SHP77 (cell line): ENCODE data around the gene ID2.

ENCODE experiments used
- DNase-seq, 2 experiments: peaks; one replicate each; lab custom pipeline; 2025; lab: John Stamatoyannopoulos, UW

The ID2 gene

DNA sequence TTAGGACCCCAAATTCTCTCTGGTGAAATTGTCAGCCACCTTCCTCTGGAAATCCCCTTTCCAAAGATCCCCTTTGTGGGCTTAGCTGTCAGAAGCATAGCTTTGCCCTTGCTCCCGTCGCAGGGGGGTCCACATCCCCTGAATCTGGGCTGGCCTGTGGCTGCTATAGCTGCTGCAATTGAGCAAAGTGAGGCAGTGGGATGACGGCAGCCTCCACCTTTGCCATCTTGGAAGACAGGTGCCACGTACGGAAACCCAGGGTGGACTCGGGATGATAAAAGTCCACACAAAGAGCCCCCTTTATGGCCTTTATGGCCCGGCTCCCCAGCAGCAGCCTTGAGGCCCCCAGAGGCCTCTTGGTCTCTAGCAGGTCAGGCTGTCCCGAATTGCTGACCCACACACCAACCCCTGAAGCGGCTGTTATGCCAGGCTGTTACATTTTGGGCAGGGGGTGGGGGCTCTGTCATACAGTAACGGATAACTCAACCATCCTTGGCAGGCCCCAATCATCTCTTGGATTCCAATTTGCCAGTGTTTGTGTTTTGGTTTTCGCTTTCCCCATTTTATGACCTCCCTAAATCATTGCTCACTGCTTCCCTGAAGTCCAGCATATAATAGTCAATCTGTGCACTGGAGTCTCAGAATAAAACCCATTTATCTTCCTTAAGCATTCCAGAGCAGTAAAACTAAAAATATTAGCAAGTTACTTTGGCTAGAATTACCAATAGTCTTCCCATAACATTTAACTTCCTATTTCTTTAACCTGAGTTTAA lies 33.2 kb upstream of the ID2 start:
- DNase-seq = no peak

DNA sequence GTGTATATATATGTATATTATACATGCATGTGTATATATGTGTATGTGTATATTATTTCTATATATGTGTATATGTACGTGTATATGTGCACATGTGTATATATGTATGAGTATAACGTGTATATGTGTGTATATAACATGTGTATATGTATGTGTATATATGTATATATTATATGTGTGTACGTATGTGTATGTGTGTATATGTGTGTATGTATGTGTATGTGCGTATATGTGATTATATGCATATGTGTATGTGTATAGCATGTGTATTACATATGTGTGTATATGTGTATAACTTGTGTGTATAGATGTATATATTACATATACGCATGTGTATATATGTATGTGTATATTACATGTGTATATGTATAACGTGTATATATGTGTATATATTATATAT lies 32.1 kb upstream of the ID2 start:
- DNase-seq = no peak

DNA sequence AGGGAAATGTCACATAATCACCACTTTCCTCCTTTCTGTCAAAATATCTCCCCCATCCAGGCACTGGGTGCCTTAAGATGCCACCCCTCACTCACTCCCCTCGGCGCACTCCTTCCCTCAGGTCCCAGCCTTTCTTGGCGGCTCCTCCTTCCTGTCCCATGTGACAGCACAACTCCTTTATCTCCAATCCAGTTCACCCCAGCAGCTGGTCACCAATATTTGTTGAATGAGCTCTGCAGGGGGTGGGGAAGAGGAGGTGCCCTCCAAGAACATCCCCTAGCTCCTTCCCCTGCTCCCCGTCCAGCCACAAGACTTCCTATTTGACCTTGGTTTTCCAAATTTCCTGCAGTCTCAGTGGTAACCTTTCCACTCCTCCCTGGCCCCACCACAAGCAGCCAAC lies 31.6 kb upstream of the ID2 start:
- DNase-seq = no peak

DNA sequence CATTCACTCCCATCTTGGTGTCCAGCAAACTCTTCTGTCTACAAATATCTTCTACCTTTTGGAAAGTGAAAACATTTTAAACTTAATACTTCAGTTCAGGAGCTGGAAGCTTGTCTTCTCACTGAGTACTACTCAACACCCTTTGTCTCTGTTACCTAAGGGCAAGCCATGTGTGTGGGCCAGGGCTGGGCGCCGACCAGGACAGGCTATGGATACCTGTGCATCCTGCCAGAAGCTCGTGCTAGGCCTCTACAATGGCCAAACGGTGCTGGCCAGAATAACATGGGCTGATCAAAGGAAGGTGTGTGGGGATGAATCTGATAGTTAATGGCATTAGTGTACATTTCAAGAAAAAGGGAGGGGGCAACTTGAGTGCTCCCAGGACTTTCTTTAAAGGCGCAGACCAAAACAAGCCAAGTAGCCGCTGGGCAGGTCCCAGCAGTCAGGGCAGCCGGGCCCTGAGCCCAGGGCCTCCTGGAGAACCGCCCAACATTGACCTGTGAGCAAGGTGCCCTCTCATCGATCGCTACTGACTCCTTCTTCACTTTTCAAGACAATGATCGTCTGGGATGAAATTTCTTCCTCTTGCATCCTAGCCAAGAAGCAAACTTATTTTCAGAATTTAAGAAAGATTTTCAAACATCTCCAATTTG lies 29.0 kb upstream of the ID2 start:
- no peak for DNase-seq

DNA sequence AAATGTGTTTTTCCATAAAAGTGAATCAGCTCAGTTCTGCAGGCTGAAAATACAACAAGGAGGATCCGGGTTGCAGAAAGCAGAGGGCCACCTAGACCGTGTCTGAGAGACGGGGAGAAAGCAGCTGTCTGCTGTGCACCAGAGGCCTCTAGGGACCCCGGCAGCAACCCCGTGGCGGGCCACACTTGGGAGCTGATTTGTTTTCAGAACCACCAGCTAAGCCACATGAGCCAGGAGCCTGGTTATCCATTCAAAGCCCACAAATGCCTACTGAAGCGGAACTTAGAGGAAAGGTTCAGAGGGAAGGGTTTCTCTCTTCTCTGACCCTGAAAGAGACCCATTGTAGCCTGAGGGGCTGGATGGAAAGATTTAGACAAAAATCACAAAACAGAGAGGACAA lies 28.4 kb upstream of the ID2 start:
- DNase-seq = no peak

GRCh38 chr2:8654041-8654440 lies 27.8 kb upstream of the ID2 start:
- DNase-seq = no peak

DNA sequence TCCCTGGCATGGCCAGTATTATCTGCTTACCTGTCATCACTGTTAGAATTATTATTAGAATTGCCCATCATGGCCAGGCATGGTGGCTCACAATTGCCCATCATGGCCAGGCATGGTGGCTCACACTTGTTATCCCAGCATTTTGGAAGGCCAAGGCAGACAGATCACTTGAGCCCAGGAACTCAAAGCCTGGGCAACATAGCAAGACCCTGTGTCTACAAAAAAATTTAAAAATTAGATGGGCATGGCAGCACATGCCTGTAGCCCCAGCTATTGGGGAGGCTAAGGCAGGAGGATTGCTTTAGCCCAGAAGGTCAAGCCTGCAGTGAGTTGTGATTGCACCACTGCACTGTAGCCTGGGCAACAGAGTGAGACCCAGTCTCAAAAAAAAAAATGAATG lies 27.4 kb upstream of the ID2 start:
- no peak for DNase-seq

- peak; percentile 48 to 72 for DNase-seq
These were observed 25.7 kb upstream of the ID2 start for GRCh38 chr2:8656160-8656641.

DNA sequence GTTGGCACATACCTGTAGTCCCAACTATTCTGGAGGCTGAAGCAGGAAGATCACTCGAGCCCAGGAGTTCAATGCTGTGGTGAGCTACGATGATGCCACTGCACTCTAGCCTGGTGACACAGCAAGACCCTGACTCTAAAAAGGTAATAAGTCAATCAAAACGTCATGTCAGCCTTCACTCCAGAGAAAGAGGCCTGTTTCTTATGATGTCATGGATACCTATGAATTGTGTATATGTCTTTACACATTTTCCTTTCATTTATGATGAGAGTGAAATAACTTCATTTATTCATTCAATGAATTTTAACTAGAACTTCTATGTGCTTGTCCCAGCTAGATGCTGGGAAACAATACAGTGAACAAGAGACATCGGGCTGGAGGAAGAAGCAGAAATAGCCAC lies 25.0 kb upstream of the ID2 start:
- no peak for DNase-seq

- peak in 1 of 2 experiments; percentile 38 for DNase-seq
These were observed 24.3 kb upstream of the ID2 start for GRCh38 chr2:8657423-8658062.

- no peak for DNase-seq
These were observed 23.6 kb upstream of the ID2 start for GRCh38 chr2:8658064-8658862.

- peak; percentile 83 to 86 for DNase-seq
These were observed 22.6 kb upstream of the ID2 start for GRCh38 chr2:8659092-8659734.

- peak; percentile 79 to 86 for DNase-seq
These were observed 21.9 kb upstream of the ID2 start for GRCh38 chr2:8659735-8660492.

- no peak for DNase-seq
These were observed 20.6 kb upstream of the ID2 start for GRCh38 chr2:8661235-8661634.

DNA sequence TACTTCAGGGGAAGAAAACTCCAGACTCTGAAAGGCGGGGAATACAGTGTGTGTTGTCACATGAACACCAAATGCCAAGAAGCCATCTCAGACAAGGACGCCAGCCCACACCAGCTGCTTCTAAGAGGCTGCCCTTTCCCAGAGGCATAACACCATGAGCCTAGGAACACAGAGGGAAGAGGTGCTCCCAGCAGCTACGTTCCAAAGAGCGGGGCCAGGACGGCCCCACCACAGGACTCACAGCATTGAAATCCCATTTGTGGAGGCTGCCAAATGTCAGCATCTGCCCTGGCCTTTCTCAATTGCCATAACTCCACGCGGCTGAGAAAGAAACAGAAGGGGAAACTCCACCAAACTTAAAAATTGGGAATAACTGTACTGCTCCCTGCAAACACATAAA lies 20.1 kb upstream of the ID2 start:
- peak in 1 of 2 experiments; percentile 6 for DNase-seq

DNA sequence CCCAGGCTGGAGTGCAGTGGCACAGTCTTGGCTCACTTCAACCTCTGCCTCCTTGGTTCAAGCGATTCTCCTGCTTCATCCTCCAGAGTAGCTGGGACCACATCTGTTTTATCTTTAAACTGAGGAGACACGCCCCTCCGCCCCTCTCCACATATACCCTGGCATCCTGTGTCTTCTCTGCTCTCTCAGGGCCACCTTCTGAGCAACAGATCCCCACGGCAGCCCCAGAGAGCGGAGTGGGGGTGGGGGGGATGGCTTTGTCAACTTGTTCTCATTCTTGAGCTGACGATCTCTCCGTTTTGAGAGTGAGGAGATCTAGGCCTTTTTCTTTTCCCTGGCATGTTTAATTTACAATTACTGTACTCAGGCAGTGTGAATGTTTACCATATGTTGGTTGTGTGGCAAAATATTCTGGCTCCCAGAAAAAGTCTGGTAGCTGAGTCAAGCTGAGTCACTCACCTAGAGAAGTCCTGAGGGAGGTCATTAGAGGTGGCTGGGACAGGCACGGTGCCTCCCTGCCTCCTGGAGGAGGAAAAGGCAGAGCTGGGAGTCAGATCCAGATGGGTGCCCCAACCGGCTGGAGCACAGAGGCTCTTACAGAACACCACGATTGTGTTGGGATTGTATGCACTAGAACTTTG lies 19.5 kb upstream of the ID2 start:
- DNase-seq = no peak

GRCh38 chr2:8663997-8664396 lies 17.9 kb upstream of the ID2 start:
- no peak for DNase-seq

- no peak for DNase-seq
These were observed 15.3 kb upstream of the ID2 start for GRCh38 chr2:8666581-8666980.

GRCh38 chr2:8667896-8668512 lies 13.9 kb upstream of the ID2 start:
- no peak for DNase-seq
